ENCODE results near the gene LACTBL1. TPM values are rescaled to one million over a fixed set of nuclear protein-coding genes. Genes with fewer than 3 reads are reported as not detected.

LACTBL1 gene, protein sequence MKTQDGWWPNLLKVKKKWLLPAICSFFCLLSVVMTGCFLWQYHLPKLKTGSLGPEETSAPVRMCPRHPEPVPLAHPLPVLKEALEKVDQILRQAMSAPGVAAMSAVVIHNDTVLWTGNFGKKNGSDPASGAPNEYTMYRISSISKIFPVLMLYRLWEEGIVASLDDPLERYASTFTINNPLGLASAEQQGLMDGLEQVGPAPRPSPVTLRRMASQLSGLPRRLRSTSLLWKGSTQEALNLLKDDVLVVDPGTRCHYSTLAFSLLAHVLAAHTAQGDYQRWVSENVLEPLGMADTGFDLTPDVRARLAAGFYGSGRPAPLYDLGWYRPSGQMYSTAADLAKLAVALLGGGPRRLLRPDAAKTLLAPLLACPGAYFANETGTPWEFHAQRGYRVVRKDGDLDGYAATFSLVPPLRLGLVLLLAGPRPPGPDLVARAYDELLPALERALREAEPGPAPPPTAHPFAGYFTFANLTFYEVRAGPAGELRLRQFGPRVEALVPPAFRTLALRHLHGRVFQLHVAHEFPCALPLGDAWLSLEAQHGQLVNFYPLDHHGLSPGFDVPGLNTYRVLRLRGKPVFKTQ
- not detected for total RNA-seq

DNA sequence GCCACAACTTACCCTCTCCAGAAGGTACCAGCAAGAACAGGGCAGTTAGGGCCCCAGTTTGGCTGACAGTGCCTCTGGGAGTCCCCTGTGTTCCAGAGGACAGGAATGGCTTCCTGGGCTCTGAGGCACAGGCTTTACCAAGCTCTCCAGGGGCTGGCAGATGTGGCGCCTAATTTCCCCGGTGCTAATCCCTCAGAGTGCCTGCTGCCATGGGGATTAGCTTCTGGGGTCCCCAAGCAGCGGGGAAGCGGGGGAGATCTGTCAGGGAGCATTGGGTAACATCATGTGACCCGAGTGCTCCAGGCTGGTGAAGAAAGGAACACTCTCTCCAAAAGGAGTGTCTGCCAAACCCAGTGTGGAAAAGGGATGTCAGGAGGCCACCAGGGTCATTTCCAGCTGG lies at the start of gene LACTBL1:
TSS of gene LACTBL1 (minus strand) at position 107 of the 400 bp plus-strand sequence. CDS start 550 bp downstream, outside the sequence.
- Histone ChIP-seq H3K36me3 (no peaks in the 10 kb centered on the region), H3K27me3 (replicated peaks; ENCODE audit: insufficient read depth) (peaks cover 8% of the 10 kb centered on the region), H3K4me3 (no peak within 1 kb of the TSS), H3K9me3 (no peaks in the 10 kb centered on the region), H3K27ac (no peak within 1 kb of the TSS), H3K4me1 (ENCODE audit: control insufficient read depth in 1 of 2, low read depth in 2 of 2) (no peaks in the 10 kb centered on the region)
- DNase-seq (ENCODE audit: low spot score) = no peak
- TF ChIP-seq, protein P1, sequence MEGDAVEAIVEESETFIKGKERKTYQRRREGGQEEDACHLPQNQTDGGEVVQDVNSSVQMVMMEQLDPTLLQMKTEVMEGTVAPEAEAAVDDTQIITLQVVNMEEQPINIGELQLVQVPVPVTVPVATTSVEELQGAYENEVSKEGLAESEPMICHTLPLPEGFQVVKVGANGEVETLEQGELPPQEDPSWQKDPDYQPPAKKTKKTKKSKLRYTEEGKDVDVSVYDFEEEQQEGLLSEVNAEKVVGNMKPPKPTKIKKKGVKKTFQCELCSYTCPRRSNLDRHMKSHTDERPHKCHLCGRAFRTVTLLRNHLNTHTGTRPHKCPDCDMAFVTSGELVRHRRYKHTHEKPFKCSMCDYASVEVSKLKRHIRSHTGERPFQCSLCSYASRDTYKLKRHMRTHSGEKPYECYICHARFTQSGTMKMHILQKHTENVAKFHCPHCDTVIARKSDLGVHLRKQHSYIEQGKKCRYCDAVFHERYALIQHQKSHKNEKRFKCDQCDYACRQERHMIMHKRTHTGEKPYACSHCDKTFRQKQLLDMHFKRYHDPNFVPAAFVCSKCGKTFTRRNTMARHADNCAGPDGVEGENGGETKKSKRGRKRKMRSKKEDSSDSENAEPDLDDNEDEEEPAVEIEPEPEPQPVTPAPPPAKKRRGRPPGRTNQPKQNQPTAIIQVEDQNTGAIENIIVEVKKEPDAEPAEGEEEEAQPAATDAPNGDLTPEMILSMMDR (IDR thresholded peaks at IDR 0.05) = no peak
- ATAC-seq (ENCODE audit: insufficient number of reproducible peaks, low FRiP score, low read depth) = no peak

DNA sequence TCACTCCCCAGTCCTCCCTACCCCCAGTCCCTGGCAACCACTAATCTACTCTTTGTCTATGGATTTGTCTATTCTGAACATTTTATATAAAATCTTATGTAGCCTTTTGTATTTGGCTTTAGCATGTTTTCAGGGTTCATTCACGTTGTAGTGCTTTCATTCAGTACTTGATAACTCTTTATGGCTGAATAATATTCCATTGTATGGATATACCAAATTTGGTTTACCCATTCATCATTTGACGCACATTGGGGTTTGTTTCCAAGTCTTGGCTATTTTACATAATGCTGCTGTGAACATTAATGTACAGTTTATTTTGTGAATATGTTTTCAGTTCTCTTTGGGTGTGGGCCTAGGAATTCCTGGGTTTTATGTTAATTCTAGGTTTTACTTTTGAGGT lies 49.2 kb upstream of the LACTBL1 start:
- H3K36me3 ChIP-seq = no peaks in the 10 kb centered on the region
- ATAC-seq (ENCODE audit: insufficient number of reproducible peaks, low FRiP score, low read depth) (no peak), DNase-seq (ENCODE audit: low spot score) (no peak)
- peaks cover 9 to 12% of the 10 kb centered on the region in 2 donors for H3K4me1 ChIP-seq (ENCODE audit: control insufficient read depth in 1 of 2, low read depth in 2 of 2)
- H3K27ac ChIP-seq = no peak overlapping the region
- no peaks in the 10 kb centered on the region for H3K9me3 ChIP-seq
- H3K4me3 ChIP-seq = no peak overlapping the region
- TF ChIP-seq, protein P1 (IDR thresholded peaks at IDR 0.05) = no peak
- no peaks in the 10 kb centered on the region for H3K27me3 ChIP-seq (replicated peaks; ENCODE audit: insufficient read depth)

DNA sequence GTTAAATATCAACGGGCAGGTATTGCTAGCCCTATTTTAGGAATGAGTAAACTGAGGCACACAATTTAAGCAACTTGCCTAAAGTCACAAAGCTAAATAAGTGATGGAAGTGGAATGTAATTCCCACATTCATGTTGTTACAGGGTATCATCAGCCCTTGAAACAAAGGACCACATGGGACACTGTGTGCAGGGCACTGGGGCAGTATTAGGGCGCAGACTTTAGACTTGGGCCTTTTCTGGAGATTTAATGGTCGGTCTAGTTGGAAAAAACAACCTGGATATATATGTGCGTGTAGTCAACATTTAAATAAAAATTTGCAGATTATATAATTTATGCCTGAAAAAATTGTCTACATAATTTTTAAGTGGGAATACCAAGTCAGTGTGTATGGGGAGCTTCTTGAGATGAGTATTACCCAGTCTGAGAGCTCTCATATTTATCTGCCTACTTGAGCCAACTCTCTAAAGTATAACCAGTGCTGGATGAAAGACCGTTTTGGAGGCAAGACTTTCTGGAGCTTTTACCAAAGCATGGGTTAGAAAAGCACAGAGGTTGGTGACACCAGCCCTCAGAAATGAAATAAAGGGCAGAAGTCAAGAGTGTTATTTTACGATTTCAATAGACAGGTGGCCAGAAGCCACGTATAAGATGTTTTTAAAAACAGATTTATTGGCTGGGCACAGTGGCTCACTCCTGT lies 48.2 kb upstream of the LACTBL1 start:
- H3K27me3 ChIP-seq (replicated peaks; ENCODE audit: insufficient read depth) = no peaks in the 10 kb centered on the region
- peaks cover 9 to 12% of the 10 kb centered on the region in 2 donors for H3K4me1 ChIP-seq (ENCODE audit: control insufficient read depth in 1 of 2, low read depth in 2 of 2)
- ATAC-seq (ENCODE audit: insufficient number of reproducible peaks, low FRiP score, low read depth) (no peak), DNase-seq (ENCODE audit: low spot score) (no peak)
- TF ChIP-seq, protein P1 (IDR thresholded peaks at IDR 0.05) = no peak
- H3K4me3 ChIP-seq = peak overlapping the region; percentile 93
- H3K36me3 ChIP-seq = no peaks in the 10 kb centered on the region
- no peaks in the 10 kb centered on the region for H3K9me3 ChIP-seq
- no peak overlapping the region for H3K27ac ChIP-seq

DNA sequence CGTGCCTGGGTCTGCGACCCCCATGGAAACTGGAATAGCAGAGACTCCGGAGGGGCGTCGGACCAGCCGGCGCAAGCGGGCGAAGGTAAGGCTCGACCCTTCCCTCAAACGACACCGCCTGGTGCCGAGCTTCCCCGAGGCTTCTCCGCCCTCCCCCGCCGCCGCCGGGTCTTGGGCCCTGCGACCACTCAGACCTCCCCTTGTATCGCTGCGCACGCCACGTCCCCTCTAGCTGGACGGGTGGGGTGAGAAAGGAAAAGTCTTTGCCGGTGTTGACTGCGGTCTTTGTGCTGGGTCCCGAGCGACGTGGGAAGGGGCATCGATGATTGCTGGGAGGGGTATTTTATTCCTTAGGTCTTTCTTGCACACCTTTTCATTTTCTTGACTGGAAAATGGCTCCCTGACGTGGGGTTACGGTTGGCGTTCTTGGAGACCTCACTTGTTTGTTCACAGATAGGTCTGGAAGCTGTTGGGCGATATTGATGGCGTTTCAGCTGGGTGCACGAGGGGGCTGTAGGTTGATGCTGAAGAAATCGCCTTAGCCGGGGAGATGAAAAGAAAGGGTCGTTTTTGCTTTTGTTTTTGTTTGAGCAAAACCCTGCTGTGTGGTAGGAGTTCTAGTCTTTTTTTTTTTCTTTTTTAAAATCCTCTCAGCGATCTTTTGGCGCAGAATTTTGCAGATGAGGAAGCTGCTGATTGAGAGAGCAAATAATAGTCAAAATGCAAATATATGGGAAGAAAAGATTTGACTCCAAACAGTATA lies 47.4 kb upstream of the LACTBL1 start:
- Histone ChIP-seq H3K4me3 (peak overlapping the region; percentile 93), H3K9me3 (no peaks in the 10 kb centered on the region), H3K4me1 (ENCODE audit: control insufficient read depth in 1 of 2, low read depth in 2 of 2) (peaks cover 9 to 12% of the 10 kb centered on the region in 2 donors), H3K36me3 (no peaks in the 10 kb centered on the region), H3K27ac (peak overlapping the region; percentile 57 to 71), H3K27me3 (replicated peaks; ENCODE audit: insufficient read depth) (no peaks in the 10 kb centered on the region)
- ATAC-seq (ENCODE audit: insufficient number of reproducible peaks, low FRiP score, low read depth) (no peak), DNase-seq (ENCODE audit: low spot score) (no peak)
- TF ChIP-seq, protein P1 (IDR thresholded peaks at IDR 0.05) = no peak

All from thoracic aorta (tissue), 2 donors.